ENCODE data around the gene RNF207. TPM values are rescaled to one million over a fixed set of nuclear protein-coding genes. Genes with fewer than 3 reads are reported as not detected.
A peak's percentile ranks its signal among the peaks of the same experiment; 100 is the strongest.

RNF207 gene
- polyA plus RNA-seq, 1 donor from 2014 or later = 3.5 TPM

GRCh38 chr1:6165027-6165426 is 40.9 kb upstream of the RNF207 start:
- Histone ChIP-seq H3F3A (ENCODE audit: insufficient read depth, low read length, poor library complexity, severe bottlenecking) (no peaks in the 10 kb centered on the region), H3K9me3 (ENCODE audit: low read length) (no peaks in the 10 kb centered on the region), H3K9me2 (ENCODE audit: insufficient read depth, low read length) (no peaks in the 10 kb centered on the region), H2AFZ (ENCODE audit: low read depth, low read length) (peak overlapping the region; percentile 24), H3K79me2 (replicated peaks; ENCODE audit: insufficient read depth, low read length) (no peaks in the 10 kb centered on the region), H3K27ac (ENCODE audit: low read length) (peak overlapping the region; percentile 96), H4K20me1 (ENCODE audit: insufficient read depth) (no peaks in the 10 kb centered on the region), H3K4me2 (ENCODE audit: low read length) (no peak overlapping the region), H3K36me3 (ENCODE audit: insufficient read depth, low read length) (no peaks in the 10 kb centered on the region), H3K27me3 (ENCODE audit: insufficient read depth, low read depth, low read length) (no peaks in the 10 kb centered on the region), H3K9ac (ENCODE audit: low read length) (peak overlapping the region; percentile 74), H3K4me3 (ENCODE audit: low read length) (peak overlapping the region; percentile 50)
- no peak for TF ChIP-seq TAF1 (IDR thresholded peaks at IDR 0.05; ENCODE audit: low read depth)
- TF ChIP-seq RAD21 (conservative IDR thresholded peaks at IDR 0.05) = no peak
- TF ChIP-seq CTCF (IDR thresholded peaks at IDR 0.05; ENCODE audit: poor library complexity, severe bottlenecking) = no peak
- no peak for TF ChIP-seq POLR2AphosphoS5 (IDR thresholded peaks at IDR 0.05)
- TF ChIP-seq MXI1 (conservative IDR thresholded peaks at IDR 0.05; ENCODE audit: poor library complexity, severe bottlenecking) = no peak
- TF ChIP-seq SMC3 (conservative IDR thresholded peaks at IDR 0.05; ENCODE audit: poor library complexity) = no peak
- TF ChIP-seq EP300 (conservative IDR thresholded peaks at IDR 0.05; ENCODE audit: poor library complexity, severe bottlenecking) = no peak
- no peak for TF ChIP-seq REST (IDR thresholded peaks at IDR 0.05; ENCODE audit: borderline replicate concordance)
- TF ChIP-seq EZH2 (IDR thresholded peaks at IDR 0.05; ENCODE audit: borderline replicate concordance, insufficient read depth, low read length, poor library complexity, severe bottlenecking) = no peak

GRCh38 chr1:6165441-6165985 is 40.4 kb upstream of the RNF207 start:
- H3K9me2 ChIP-seq (ENCODE audit: insufficient read depth, low read length) = no peaks in the 10 kb centered on the region
- H3K36me3 ChIP-seq (ENCODE audit: insufficient read depth, low read length) = no peaks in the 10 kb centered on the region
- H4K20me1 ChIP-seq (ENCODE audit: insufficient read depth) = no peaks in the 10 kb centered on the region
- peak overlapping the region; percentile 74 for H3K9ac ChIP-seq (ENCODE audit: low read length)
- H3K4me3 ChIP-seq (ENCODE audit: low read length) = peak overlapping the region; percentile 50
- no peaks in the 10 kb centered on the region for H3F3A ChIP-seq (ENCODE audit: insufficient read depth, low read length, poor library complexity, severe bottlenecking)
- H3K4me2 ChIP-seq (ENCODE audit: low read length) = no peak overlapping the region
- no peaks in the 10 kb centered on the region for H3K79me2 ChIP-seq (replicated peaks; ENCODE audit: insufficient read depth, low read length)
- no peaks in the 10 kb centered on the region for H3K27me3 ChIP-seq (ENCODE audit: insufficient read depth, low read depth, low read length)
- no peak overlapping the region for H2AFZ ChIP-seq (ENCODE audit: low read depth, low read length)
- peak overlapping the region; percentile 96 for H3K27ac ChIP-seq (ENCODE audit: low read length)
- H3K9me3 ChIP-seq (ENCODE audit: low read length) = no peaks in the 10 kb centered on the region
- no peak for TF ChIP-seq TAF1 (IDR thresholded peaks at IDR 0.05; ENCODE audit: low read depth)
- TF ChIP-seq EP300 (conservative IDR thresholded peaks at IDR 0.05; ENCODE audit: poor library complexity, severe bottlenecking) = no peak
- no peak for TF ChIP-seq EZH2 (IDR thresholded peaks at IDR 0.05; ENCODE audit: borderline replicate concordance, insufficient read depth, low read length, poor library complexity, severe bottlenecking)
- no peak for TF ChIP-seq RAD21 (conservative IDR thresholded peaks at IDR 0.05)
- TF ChIP-seq CTCF (IDR thresholded peaks at IDR 0.05; ENCODE audit: poor library complexity, severe bottlenecking) = no peak
- TF ChIP-seq SMC3 (conservative IDR thresholded peaks at IDR 0.05; ENCODE audit: poor library complexity) = no peak
- TF ChIP-seq MXI1 (conservative IDR thresholded peaks at IDR 0.05; ENCODE audit: poor library complexity, severe bottlenecking) = no peak
- TF ChIP-seq POLR2AphosphoS5 (IDR thresholded peaks at IDR 0.05) = no peak
- no peak for TF ChIP-seq REST (IDR thresholded peaks at IDR 0.05; ENCODE audit: borderline replicate concordance)
